Gastrocnemius medialis (tissue), 4 donors: ENCODE measurements around the gene SPINK5. TPM values are rescaled to one million over a fixed set of nuclear protein-coding genes. Genes with fewer than 3 reads are reported as not detected.

Experiments used
- ATAC-seq, 2 donors: fragments of 150-250 bp; one replicate each; pipeline ENCODE4 v1.9.1; 2016
- DNase-seq, 2 donors: peaks; one replicate each; pipeline ENCODE4 v3.0.0-alpha.2; 2019
- H3K27ac ChIP-seq, 4 donors: fragments of 200-600 bp; sonication (generic); 1 replicate in 1 of 4; 2 replicates in 3 of 4; pipeline ENCODE4 v1.5.1; 2016 to 2018; ENCODE audit warnings: mild to moderate bottlenecking in 2 of 4, moderate library complexity in 1 of 4
- H3K27me3 ChIP-seq, 3 donors: fragments of 200-600 bp; sonication (generic) in 2 of 3; 1 replicate in 1 of 3; 2 replicates in 2 of 3; pipeline versions ENCODE4 v1.5.1 to v1.6.0; 2016 to 2019; ENCODE audit warnings: mild to moderate bottlenecking in 1 of 3, moderate library complexity in 1 of 3
- H3K36me3 ChIP-seq, 2 donors: fragments of 200-600 bp; sonication (generic) in 1 of 2; one replicate each; pipeline ENCODE4 v1.5.1; 2017 to 2018
- H3K4me1 ChIP-seq, 2 donors: fragments of 200-600 bp; sonication (generic) in 1 of 2; one replicate each; pipeline ENCODE4 v1.5.1; 2016 to 2017; ENCODE audit warnings: mild to moderate bottlenecking in 2 of 2
- H3K4me3 ChIP-seq, 4 donors: fragments of 200-600 bp; sonication (generic) in 3 of 4; 1 replicate in 1 of 4; 2 replicates in 3 of 4; pipeline ENCODE4 v1.5.1; 2016 to 2019; ENCODE audit warnings: mild to moderate bottlenecking in 2 of 4
- H3K9me3 ChIP-seq, 3 donors: fragments of 200-600 bp; sonication (generic) in 2 of 3; 1 replicate in 1 of 3; 2 replicates in 2 of 3; pipeline ENCODE4 v1.5.1; 2016 to 2019
- POLR2A ChIP-seq, 2 donors: fragments of 450-650 bp; IDR thresholded peaks; one replicate each; pipeline ENCODE4 v1.6.1; 2017; ENCODE audit warnings: antibody characterized with exemption in 2 of 2, mild to moderate bottlenecking in 2 of 2, moderate library complexity in 2 of 2
- in situ Hi-C, 4 donors: fragments of 200-750 bp; cut with MboI; loops; one replicate each; pipeline versions ENCODE4 v1.15.0 to v1.8.0; 2017; ENCODE audit warnings: low sequenced_read_pairs in 4 of 4
- intact Hi-C: fragments of 100-400 bp; cut with DNase I; formaldehyde crosslinking; loops from one replicate; pipeline ENCODE4 v1.15.1; 2023; ENCODE audit warnings: low total_unique reads
- total RNA-seq, 4 donors: library from RNA; depleted of rRNA; stranded (reverse); fragments of >200 nt; gene quantifications; one replicate each; pipeline versions ENCODE4 v1.1.0 to v1.2.3, GENCODE V29; 2016
- TF ChIP-seq, protein P1 (sequence below), 5 experiments: fragments of 450-650 bp in 3 of 5; fragments of 200-600 bp in 2 of 5; sonication (generic) in 2 of 5; IDR thresholded peaks in 4 of 5; conservative IDR thresholded peaks in 1 of 5; 1 replicate in 4 of 5; 2 replicates in 1 of 5; pipeline ENCODE4 v1.5.1; 2016 to 2019; ENCODE audit warnings: antibody characterized with exemption in 5 of 5, mild to moderate bottlenecking in 3 of 5, moderate library complexity in 3 of 5

The SPINK5 gene
- total RNA-seq, 4 donors from 2014 or later: 0.09 to 1.8 TPM; not detected in 2

DNA sequence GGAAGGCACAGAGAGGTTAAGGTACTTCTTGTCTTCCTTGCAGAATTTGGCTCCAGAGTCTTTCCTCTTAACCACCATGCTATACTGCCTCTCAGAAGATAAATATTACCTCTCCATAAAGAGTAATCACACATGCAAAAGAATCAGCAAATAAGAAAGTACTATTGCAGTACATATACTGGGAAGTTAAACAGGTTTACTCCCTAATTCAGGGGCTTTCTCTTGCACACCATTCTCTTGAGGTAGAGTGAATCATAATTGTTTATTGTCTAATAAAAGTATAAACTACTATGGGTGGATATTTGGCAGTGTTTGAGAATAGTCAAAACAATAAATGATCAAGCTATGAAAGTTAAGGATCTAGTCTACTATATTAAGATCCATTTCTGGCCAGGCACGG, 40.4 kb downstream of the SPINK5 start:
- Histone ChIP-seq H3K4me3 (no peak overlapping the region), H3K9me3 (no peaks in the 10 kb centered on the region), H3K36me3 (no peaks in the 10 kb centered on the region), H3K27me3 (no peaks in the 10 kb centered on the region), H3K4me1 (no peaks in the 10 kb centered on the region), H3K27ac (no peak overlapping the region)
- DNase-seq: no peak
- no peak for TF ChIP-seq POLR2A (IDR thresholded peaks at IDR 0.05)
- TF ChIP-seq, protein P1, sequence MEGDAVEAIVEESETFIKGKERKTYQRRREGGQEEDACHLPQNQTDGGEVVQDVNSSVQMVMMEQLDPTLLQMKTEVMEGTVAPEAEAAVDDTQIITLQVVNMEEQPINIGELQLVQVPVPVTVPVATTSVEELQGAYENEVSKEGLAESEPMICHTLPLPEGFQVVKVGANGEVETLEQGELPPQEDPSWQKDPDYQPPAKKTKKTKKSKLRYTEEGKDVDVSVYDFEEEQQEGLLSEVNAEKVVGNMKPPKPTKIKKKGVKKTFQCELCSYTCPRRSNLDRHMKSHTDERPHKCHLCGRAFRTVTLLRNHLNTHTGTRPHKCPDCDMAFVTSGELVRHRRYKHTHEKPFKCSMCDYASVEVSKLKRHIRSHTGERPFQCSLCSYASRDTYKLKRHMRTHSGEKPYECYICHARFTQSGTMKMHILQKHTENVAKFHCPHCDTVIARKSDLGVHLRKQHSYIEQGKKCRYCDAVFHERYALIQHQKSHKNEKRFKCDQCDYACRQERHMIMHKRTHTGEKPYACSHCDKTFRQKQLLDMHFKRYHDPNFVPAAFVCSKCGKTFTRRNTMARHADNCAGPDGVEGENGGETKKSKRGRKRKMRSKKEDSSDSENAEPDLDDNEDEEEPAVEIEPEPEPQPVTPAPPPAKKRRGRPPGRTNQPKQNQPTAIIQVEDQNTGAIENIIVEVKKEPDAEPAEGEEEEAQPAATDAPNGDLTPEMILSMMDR (IDR thresholded peaks at IDR 0.05 in 4 of 5, conservative IDR thresholded peaks at IDR 0.05 in 1 of 5): no peak
- intact Hi-C loops (no loop called here), in situ Hi-C loops (no loop called here)
- ATAC-seq: no peak

DNA sequence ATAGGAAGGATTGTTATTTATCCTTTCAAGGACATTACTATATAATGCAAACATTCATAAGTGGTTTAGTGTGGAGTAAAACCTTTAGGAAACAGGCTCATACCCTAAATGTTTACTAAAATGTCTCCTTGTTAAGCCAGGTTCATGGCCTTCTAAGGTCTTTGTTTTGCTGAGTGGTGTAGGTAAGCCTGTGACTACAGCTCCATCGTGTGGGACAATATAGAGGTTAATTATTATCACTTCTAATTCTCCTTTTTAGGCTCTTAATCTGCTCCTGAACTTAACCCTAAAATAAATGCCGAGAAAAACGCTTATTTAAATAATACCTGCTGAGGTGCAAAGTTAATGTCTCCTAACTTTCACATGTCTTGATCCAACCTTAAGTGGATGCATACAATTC, 43.8 kb downstream of the SPINK5 start:
- Histone ChIP-seq H3K4me1 (no peaks in the 10 kb centered on the region), H3K4me3 (no peak overlapping the region), H3K36me3 (no peaks in the 10 kb centered on the region), H3K27ac (no peak overlapping the region), H3K9me3 (no peaks in the 10 kb centered on the region), H3K27me3 (no peaks in the 10 kb centered on the region)
- intact Hi-C loops (no loop called here), in situ Hi-C loops (no loop called here)
- DNase-seq (no peak), ATAC-seq (no peak)
- TF ChIP-seq, protein P1 (IDR thresholded peaks at IDR 0.05 in 4 of 5, conservative IDR thresholded peaks at IDR 0.05 in 1 of 5): no peak
- no peak for TF ChIP-seq POLR2A (IDR thresholded peaks at IDR 0.05)

DNA sequence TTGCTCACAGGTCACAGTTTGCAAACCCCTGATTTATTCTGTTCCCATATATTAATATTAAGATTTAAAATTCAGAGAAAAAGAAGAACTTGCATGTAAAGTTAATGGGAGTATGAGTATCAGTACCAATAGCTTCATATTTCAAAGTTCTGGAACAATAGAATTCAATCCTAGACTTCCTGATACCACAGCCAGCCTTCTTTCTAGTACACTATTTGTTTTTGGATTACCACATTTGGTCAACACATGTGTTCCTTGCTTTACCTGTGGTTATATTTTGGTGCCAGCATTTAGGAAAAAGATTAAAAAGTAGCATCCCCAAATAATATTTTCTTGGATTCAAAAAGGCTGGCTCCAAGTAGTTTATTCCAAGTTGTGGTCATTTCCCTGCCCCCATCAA, 49.5 kb downstream of the SPINK5 start:
- no peak for TF ChIP-seq POLR2A (IDR thresholded peaks at IDR 0.05)
- Histone ChIP-seq H3K4me1 (no peaks in the 10 kb centered on the region), H3K9me3 (no peaks in the 10 kb centered on the region), H3K4me3 (no peak overlapping the region), H3K27me3 (no peaks in the 10 kb centered on the region), H3K27ac (no peak overlapping the region), H3K36me3 (no peaks in the 10 kb centered on the region)
- DNase-seq (no peak), ATAC-seq (no peak)
- intact Hi-C loops: no loop called here
- in situ Hi-C loops: no loop called here

DNA sequence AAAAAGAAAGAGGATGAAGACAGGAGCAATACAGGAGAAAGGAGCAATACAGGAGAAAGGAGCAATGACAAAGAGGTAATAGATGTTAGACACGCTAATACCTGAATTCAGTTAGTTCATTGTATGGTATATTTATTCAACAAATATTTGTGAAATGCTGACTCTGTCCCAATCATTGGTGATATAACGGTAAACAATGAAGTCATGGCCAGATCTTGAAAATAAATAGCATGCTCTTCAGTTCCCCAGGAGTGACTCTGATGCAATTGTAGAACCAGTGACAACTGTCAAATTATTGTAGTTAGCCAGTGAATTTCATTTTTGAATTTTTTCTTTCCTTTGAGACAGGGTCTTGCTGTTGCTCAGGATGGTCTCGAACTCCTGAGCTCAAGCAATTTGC, 56.5 kb downstream of the SPINK5 start:
- TF ChIP-seq, protein P1 (IDR thresholded peaks at IDR 0.05 in 4 of 5, conservative IDR thresholded peaks at IDR 0.05 in 1 of 5): no peak
- TF ChIP-seq POLR2A (IDR thresholded peaks at IDR 0.05): no peak
- ATAC-seq (no peak), DNase-seq (no peak)
- Histone ChIP-seq H3K4me3 (no peak overlapping the region), H3K4me1 (no peaks in the 10 kb centered on the region), H3K9me3 (no peaks in the 10 kb centered on the region), H3K27me3 (no peaks in the 10 kb centered on the region), H3K27ac (no peak overlapping the region), H3K36me3 (no peaks in the 10 kb centered on the region)
- in situ Hi-C loops (no loop called here), intact Hi-C loops (no loop called here)

DNA sequence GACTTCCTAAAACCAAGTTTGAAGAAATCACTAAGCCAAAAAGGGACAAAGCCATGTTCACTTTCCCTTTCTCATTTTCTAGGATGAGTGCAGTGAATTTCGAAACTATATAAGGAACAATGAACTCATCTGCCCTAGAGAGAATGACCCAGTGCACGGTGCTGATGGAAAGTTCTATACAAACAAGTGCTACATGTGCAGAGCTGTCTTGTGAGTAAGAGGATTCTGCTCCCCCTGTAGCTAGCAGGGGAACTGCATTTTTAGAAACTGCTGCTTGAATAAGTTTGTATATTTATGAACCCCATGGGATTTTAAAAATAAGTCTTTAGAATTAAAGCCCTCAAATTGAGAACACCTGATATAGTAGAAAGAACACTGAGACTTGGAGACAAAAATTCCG, 61.9 kb downstream of the SPINK5 start:
- no peak for DNase-seq
- in situ Hi-C loops (no loop called here), intact Hi-C loops (no loop called here)
- Histone ChIP-seq H3K4me1 (no peaks in the 10 kb centered on the region), H3K27me3 (no peaks in the 10 kb centered on the region), H3K36me3 (no peaks in the 10 kb centered on the region), H3K4me3 (no peak overlapping the region), H3K27ac (no peak overlapping the region), H3K9me3 (no peaks in the 10 kb centered on the region)
- TF ChIP-seq, protein P1 (IDR thresholded peaks at IDR 0.05 in 4 of 5, conservative IDR thresholded peaks at IDR 0.05 in 1 of 5): no peak
- no peak for TF ChIP-seq POLR2A (IDR thresholded peaks at IDR 0.05)
- ATAC-seq: no peak
